Activated CD4-positive, alpha-beta T cell treated with anti-CD3 and anti-CD28 coated beads, Interleukin-2, amount 50 U/mL, for 4 hours (primary cell): Measurements from ENCODE around the gene PHC2.
"Not testable (repeated sequence)": the region's sequence is repeated elsewhere in the genome, so short reads cannot be mapped to it uniquely, and the experiment has no call there.

Experiments
- DNase-seq, 2 experiments: peaks; one replicate each; pipeline ENCODE4 v3.0.0-alpha.2; 2020

The PHC2 gene

GRCh38 chr1:33327587-33328325 is 103.1 kb downstream of the PHC2 start:
- no peak for DNase-seq

GRCh38 chr1:33326785-33327184 is 104.1 kb downstream of the PHC2 start:
- no peak for DNase-seq

- no peak for DNase-seq
Measured at GRCh38 chr1:33324677-33325575, 106.0 kb downstream of the PHC2 start.

GRCh38 chr1:33323663-33324477 is 107.0 kb downstream of the PHC2 start:
- no peak for DNase-seq

GRCh38 chr1:33322870-33323585 is 107.9 kb downstream of the PHC2 start:
- DNase-seq = no peak

- no peak for DNase-seq
Measured at GRCh38 chr1:33322109-33322508, 108.8 kb downstream of the PHC2 start.

- no peak for DNase-seq
Measured at GRCh38 chr1:33321178-33321577, 109.7 kb downstream of the PHC2 start.

- no peak for DNase-seq
Measured at GRCh38 chr1:33320619-33321165, 110.2 kb downstream of the PHC2 start, which contains the start of gene A3GALT2. TSS of gene A3GALT2 (minus strand) at chr1:33321098. CDS start at chr1:33321098, 0 bp downstream.

GRCh38 chr1:33319949-33320618 is 110.8 kb downstream of the PHC2 start:
- no peak for DNase-seq

GRCh38 chr1:33319186-33319948 is 111.5 kb downstream of the PHC2 start:
- DNase-seq = no peak

- DNase-seq = no peak
Measured at GRCh38 chr1:33317946-33318345, 112.9 kb downstream of the PHC2 start.

GRCh38 chr1:33317354-33317753 is 113.5 kb downstream of the PHC2 start:
- DNase-seq = no peak

GRCh38 chr1:33316601-33317000 is 114.3 kb downstream of the PHC2 start:
- no peak for DNase-seq

GRCh38 chr1:33314416-33314815 is 116.5 kb downstream of the PHC2 start:
- DNase-seq = no peak

- no peak for DNase-seq
Measured at GRCh38 chr1:33312413-33312749, 118.5 kb downstream of the PHC2 start.

- DNase-seq = no peak
Measured at GRCh38 chr1:33311706-33312412, 119.0 kb downstream of the PHC2 start.

GRCh38 chr1:33310702-33311101 is 120.2 kb downstream of the PHC2 start:
- DNase-seq = no peak

GRCh38 chr1:33309351-33309750 is 121.5 kb downstream of the PHC2 start:
- DNase-seq = not testable (repeated sequence)

GRCh38 chr1:33307494-33307864 is 123.4 kb downstream of the PHC2 start:
- DNase-seq = no peak
